ENCODE results near the gene RARG. TPM values are rescaled to one million over a fixed set of nuclear protein-coding genes. Genes with fewer than 3 reads are reported as not detected.

The RARG gene
- total and polyA plus RNA-seq, 2 donors (not counting 3 experiments of a cell fraction or from before 2014, with no cell fraction given) = 9.9 to 19.5 TPM

GRCh38 chr12:53193040-53193439, 39.0 kb downstream of the RARG start:
- ChIA-PET CTCF (interaction anchor here (1.6 to 7.2 kb wide), 3 partner anchors 25 to 126 kb away, joined by 4 to 102 read pairs (median 101); no protein-coding TSS in a partner anchor), POLR2A (no interaction called here)
- Histone ChIP-seq H3K79me2 (ENCODE audit: control insufficient read depth, insufficient read depth, low read length) (no peaks in the 10 kb centered on the region), H3K4me3 (replicated peaks in 1 of 3; ENCODE audit: insufficient read depth in 1 of 3, low read depth in 1 of 3, low read length in 3 of 3) (no peak overlapping the region), H3K4me2 (ENCODE audit: insufficient read depth, low read length) (no peak overlapping the region), H4K20me1 (replicated peaks; ENCODE audit: control insufficient read depth, extremely low read depth, insufficient read depth, low read length) (no peaks in the 10 kb centered on the region), H2AFZ (ENCODE audit: low read depth, low read length) (no peak overlapping the region), H3K9ac (replicated peaks; ENCODE audit: extremely low read depth, insufficient read depth, low read length) (no peak overlapping the region), H3K27ac (ENCODE audit: insufficient read depth, low read depth, low read length) (no peak overlapping the region), H3K27me3 (ENCODE audit: control insufficient read depth in 2 of 2, insufficient read depth in 2 of 2, low read length in 2 of 2) (no peaks in the 10 kb centered on the region), H3K9me1 (replicated peaks; ENCODE audit: control insufficient read depth, extremely low read depth, insufficient read depth, low read length) (no peaks in the 10 kb centered on the region), H3K4me1 (ENCODE audit: control insufficient read depth, extremely low read depth, insufficient read depth, low read length) (peaks cover 10% of the 10 kb centered on the region), H3K9me3 (replicated peaks; ENCODE audit: control insufficient read depth, insufficient read depth, low read length) (no peaks in the 10 kb centered on the region), H3K36me3 (ENCODE audit: control insufficient read depth in 2 of 2, extremely low read depth in 1 of 2, insufficient read depth in 2 of 2, low read length in 2 of 2) (peaks cover 2 to 6% of the 10 kb centered on the region in 2 experiments)
- DNase-seq (ENCODE audit: low read depth, low spot score) (no peak), FAIRE-seq (no peak)
- intact Hi-C loops (cut with micrococcal nuclease) (no loop called here), dilution Hi-C loops (cut with MboI; ENCODE audit: extremely low pct_ligation_motif_present, low sequenced_read_pairs) (no loop called here)
- BruUV-seq (replicated peaks) = no TSS peak
- TF ChIP-seq FOS (IDR thresholded peaks at IDR 0.05; ENCODE audit: borderline replicate concordance, insufficient read depth, low read length) = no peak
- TF ChIP-seq EZH2 (IDR thresholded peaks at IDR 0.05; ENCODE audit: borderline replicate concordance, low read depth, low read length, severe bottlenecking) = no peak
- no peak for TF ChIP-seq MYC (IDR thresholded peaks at IDR 0.05; ENCODE audit: low read depth, low read length)
- TF ChIP-seq POLR2AphosphoS5 (IDR thresholded peaks at IDR 0.05; ENCODE audit: insufficient read depth, low read depth, low read length) = no peak
- TF ChIP-seq POLR2A (IDR thresholded peaks at IDR 0.05; ENCODE audit: low read depth, low read length) = no peak
- no peak for TF ChIP-seq JUN (IDR thresholded peaks at IDR 0.05; ENCODE audit: borderline replicate concordance, insufficient read depth, insufficient read length, low read depth)
- TF ChIP-seq MAX (IDR thresholded peaks at IDR 0.05; ENCODE audit: insufficient read depth, insufficient read length) = no peak
- no peak for TF ChIP-seq CTCF (IDR thresholded peaks at IDR 0.05; ENCODE audit: extremely low read depth in 1 of 2, insufficient read depth in 1 of 2, low read depth in 1 of 2, low read length in 2 of 2)
- no peak for TF ChIP-seq GATA2 (IDR thresholded peaks at IDR 0.05; ENCODE audit: insufficient read depth, insufficient read length, low read depth, low read length)
